M059J (cell line): ENCODE results near the gene SELPLG. TPM values are rescaled to one million over a fixed set of nuclear protein-coding genes. Genes with fewer than 3 reads are reported as not detected.
A peak's percentile ranks its signal among the peaks of the same experiment; 100 is the strongest.
"Not testable (repeated sequence)": the region's sequence is repeated elsewhere in the genome, so short reads cannot be mapped to it uniquely, and the experiment has no call there.

Experiments
- DNase-seq: peaks from one replicate; pipeline ENCODE4 v3.0.0-alpha.2; 2012; ENCODE audit warnings: low read depth
- total RNA-seq: library from RNA; depleted of rRNA; stranded (reverse); fragments of >200 nt; shearing (Covaris generic); gene quantifications from 2 replicates; pipeline ENCODE4 v1.2.3, GENCODE V29; 2014; rRNA removed

SELPLG gene
- total RNA-seq = 0.42 and 0.79 TPM in 2 replicates

DNA sequence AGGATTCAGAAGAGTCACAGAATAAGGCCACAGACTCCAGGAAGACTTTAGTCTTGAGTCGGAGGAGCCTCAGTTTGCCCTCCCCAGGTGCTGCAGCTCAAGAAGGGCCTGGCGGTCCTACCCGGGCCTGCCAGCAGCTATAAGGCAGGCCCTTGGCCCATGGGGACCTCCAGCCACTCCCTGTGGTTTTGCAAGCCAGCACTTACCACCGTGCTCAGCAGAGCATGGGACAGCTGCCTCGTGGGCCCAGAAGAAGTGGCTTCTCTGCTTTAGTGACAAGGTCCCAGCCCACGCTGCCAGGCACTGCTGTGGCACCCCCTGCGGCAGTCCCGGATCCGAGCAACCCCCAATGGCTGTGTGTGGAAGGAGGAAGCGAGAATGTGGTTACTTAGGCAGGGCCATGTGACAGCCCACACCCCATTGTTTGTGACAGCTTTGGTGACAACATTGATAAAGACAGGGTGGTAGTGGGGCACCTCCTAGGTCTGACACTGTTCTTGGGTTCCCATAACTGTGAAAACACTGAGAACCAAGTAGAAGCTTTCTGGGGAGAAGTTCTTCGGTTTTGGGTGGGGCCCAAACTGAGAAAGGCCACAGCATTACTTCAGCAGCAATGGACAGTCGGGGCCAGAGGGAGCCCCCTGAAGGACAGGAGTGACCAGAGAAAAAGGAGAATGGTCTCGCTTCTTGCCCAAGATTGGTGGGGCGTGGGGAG is at the start of gene SELPLG:
Gene SELPLG (minus strand): TSS at position 361 of the 715 bp plus-strand sequence. CDS start 9,587 bp downstream, outside the sequence.
- no peak for DNase-seq

GRCh38 chr12:108681317-108681716 is 47.6 kb upstream of the SELPLG start:
- DNase-seq = no peak

- DNase-seq = no peak
Observed at GRCh38 chr12:108679106-108679681, 45.5 kb upstream of the SELPLG start.

DNA sequence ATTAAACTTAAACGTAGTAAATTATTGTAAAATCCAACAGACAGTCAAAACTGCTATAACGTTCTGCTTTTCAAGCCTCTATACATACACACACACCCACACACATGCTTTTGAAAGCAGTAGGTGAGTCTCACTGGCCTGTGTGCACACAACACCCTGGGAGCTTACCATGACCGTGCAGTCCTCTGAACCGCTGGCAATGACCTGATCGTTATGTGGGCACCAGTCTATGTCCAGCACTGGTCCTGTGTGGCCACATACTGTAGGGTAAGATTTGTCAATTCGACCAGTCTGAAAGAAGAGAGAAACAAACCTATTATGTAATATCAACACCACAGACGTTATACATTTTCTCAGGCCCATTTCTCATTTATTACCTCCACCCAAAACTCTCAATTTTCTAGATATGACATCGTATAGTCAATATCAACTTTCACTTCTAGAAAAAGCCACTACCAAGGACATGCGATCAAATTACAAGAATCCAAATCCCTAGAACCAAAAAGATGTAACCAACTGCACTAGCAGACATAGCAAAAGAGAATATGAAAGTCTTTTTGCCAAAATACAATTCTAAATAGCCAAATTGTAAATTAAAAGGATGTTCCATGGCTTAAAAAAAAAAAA is 44.5 kb upstream of the SELPLG start:
- DNase-seq = no peak

DNA sequence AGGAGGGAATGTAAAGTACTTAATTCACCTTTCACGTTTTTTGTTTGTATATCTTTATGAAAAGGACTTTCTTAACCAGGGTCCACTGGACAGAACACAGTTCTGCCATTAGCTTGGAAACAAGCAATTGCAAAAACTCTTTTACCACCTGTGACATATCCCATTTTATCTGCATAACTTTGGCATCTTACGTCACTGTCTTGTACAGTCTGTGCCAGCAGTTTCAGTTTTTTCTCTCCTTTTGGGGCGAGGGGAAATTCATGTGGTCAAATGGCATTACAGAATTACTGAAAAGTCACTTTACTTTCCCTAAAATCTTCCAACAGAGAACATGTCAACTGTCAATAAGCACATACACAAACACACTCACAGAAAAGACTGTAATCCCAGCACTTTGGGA is 43.7 kb upstream of the SELPLG start:
- DNase-seq = no peak

DNA sequence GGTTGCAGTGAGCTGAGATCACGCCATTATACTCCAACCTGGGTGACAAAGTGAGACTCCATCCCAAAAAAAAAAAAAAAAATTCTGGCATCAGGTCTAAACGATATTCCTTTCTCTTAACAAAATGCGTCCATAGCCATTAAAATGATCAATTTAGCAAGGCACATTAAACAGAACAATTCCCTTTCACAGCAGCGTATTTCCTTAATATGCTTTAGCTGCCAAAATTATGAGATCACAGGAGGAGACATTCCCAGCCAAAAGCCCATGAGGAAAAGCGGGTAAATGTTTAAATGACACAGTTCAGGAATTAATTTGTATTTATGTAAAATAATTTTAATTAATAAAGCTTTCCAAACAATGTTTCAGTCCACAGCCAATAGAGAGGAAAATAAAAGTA is 43.0 kb upstream of the SELPLG start:
- DNase-seq = no peak

DNA sequence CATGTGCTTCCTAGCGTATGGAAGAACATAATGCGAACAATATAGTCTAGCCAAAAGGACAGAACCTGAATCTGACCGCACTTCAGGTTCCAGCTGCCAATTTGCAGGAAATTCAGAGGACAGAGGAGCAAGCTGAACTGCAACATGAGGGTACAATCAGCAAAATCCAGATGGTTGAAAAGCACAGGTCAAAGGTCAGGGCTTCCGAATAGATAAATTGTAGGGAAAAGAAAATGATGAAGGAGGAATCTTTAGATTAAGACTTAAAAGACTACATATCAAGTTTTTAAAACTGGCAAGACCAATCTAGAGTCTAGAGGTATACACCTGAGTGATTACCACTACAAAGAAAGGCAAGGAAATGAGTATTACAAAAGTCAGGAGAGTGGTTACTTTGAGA is 42.1 kb upstream of the SELPLG start:
- no peak for DNase-seq

- DNase-seq = no peak
Observed at GRCh38 chr12:108672054-108672453, 38.4 kb upstream of the SELPLG start.

GRCh38 chr12:108671110-108671509 is 37.4 kb upstream of the SELPLG start:
- DNase-seq = peak; percentile 46

DNA sequence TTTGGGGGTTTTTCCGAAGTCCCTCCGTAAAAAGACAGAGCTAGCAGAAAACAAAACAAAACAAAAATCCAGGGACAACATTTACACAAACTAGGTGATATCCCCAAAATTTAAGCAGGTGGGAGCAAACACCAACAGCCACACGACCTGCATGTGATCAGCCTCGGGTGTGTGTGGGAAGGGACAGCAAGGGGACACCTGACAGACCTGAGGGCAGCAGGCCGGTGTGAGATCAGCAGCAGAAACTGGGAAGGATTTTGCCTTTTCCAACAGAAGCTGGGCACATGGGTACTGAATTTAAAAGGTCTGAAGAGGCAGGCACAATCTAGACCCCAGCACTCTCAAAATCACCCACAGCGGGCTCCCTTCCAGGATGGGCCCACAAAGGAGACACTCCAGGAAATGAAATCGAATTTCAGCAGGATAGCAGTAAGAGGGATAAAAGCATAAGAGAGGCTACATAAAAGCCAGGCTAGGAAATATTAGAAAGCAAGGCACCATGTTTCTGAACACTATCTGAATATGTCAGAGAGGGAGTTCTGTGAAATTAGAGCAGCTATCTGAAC is 36.5 kb upstream of the SELPLG start:
- DNase-seq = no peak

DNA sequence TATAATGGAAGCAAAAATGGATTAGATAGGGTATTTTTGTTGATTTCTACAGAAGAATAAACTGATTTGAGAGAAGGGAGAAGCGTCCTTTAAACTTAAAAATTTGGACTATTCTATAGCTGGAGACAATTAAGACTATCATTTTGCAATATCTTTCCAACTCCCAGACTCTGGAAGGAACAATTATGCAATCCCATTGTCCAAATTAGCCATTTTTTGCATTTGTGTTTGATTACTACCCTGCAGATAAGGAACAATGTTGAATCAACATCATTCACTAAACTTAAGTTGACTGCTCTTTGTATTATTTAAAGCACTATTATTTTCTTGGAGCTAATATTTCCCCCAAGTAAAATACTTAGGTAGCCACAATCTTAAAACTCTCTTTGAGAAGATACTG is 34.8 kb upstream of the SELPLG start:
- DNase-seq = no peak

DNA sequence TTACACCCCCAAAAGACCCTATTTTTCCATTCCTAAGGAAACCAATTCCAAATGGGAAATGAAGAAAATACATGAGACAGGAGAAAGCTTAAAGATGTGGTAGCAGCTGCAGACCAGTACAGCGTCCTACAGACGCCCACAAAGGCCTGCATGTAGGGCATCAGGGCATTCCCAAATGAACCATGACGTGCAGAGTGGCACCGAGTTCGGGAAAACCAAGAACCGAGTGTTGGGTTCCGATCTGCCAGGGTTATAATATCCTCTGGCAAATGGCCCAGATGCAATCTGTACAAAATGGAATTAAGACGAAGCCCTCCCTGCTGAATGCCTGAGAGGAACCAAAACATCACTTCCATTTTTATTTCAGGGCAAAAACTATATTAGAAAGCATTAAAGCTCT is 34.4 kb upstream of the SELPLG start:
- no peak for DNase-seq

GRCh38 chr12:108667349-108667748 is 33.7 kb upstream of the SELPLG start:
- peak; percentile 45 for DNase-seq

- DNase-seq = peak; percentile 46
Observed at GRCh38 chr12:108666401-108666881, 32.7 kb upstream of the SELPLG start.

- DNase-seq = no peak
Observed at GRCh38 chr12:108665608-108666202, 32.0 kb upstream of the SELPLG start.

GRCh38 chr12:108664338-108665258 is 30.9 kb upstream of the SELPLG start:
- DNase-seq = peak; percentile 92

- no peak for DNase-seq
Observed at GRCh38 chr12:108663324-108664015, 29.8 kb upstream of the SELPLG start.

DNA sequence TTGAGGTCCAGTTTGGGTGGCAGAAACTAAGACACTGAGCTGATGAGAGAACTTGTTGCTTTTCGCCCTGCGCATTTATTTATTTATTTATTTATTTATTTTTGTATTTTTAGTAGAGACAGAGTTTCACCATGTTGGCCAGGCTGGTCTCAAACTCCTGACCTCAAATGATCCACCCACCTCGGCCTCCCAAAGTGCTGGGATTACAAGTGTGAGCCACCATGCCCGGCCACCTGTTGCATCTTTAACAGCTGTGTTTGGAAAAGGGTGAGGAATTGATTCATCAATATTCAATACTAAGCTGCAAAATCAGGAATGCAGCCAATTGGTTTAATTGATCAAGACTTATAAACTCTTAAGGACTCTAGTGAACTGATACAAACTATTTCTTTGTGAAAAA is 24.4 kb upstream of the SELPLG start:
- DNase-seq = not testable (repeated sequence)

DNA sequence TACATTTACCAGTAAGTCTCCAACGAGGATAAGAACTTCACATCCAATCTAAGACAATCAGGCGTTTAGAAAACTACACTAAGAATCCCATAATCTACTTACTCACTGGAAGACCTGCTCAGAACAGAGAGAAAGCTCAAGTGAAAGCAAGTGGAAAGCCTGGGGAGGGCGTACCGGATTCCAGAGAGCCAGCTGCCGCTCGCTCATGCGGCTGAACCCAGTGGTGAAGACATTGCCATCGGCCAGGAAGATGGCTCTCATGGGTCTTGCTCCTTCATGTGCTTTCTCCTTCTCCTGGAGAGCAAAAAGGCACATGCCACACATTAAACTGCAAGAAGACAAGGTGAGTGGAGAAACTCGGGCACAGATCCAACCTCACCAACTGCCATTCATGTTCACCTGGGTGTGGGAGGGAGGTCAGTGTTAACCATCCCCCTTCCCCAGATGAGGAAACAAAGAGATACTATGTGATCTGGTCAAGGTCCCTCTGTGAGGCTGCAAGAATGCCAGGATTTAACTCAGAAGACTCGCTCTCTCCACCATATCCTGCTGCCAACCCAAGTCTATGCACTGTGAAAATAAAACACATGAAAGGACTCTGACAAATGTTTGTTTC is 23.5 kb upstream of the SELPLG start:
- DNase-seq = no peak

GRCh38 chr12:108656247-108656646 is 22.6 kb upstream of the SELPLG start:
- DNase-seq = not testable (repeated sequence)
